Muscle layer of duodenum (tissue), 2 donors: ENCODE results near the gene FAM76A.
A peak's percentile ranks its signal among the peaks of the same experiment; 100 is the strongest.
"Not testable (repeated sequence)": the region's sequence is repeated elsewhere in the genome, so short reads cannot be mapped to it uniquely, and the experiment has no call there.

Experiments
- H3K27ac ChIP-seq: one replicate; pipeline ENCODE4 v1.7.0; 2013; ENCODE audit warnings: mild to moderate bottlenecking, low read length
- H3K27me3 ChIP-seq: one replicate; pipeline ENCODE4 v1.7.0; 2013; ENCODE audit warnings: low read depth, mild to moderate bottlenecking, control low read depth, low read length
- H3K36me3 ChIP-seq, 2 donors: one replicate each; pipeline ENCODE4 v1.7.0; 2013; ENCODE audit warnings: low read length in 2 of 2, control low read depth in 1 of 2, mild to moderate bottlenecking in 1 of 2; ENCODE audit not compliant: insufficient read depth in 2 of 2, control insufficient read depth in 1 of 2
- H3K4me1 ChIP-seq, 2 donors: one replicate each; pipeline ENCODE4 v1.7.0; 2013; ENCODE audit warnings: low read length in 2 of 2, mild to moderate bottlenecking in 2 of 2, control low read depth in 1 of 2, moderate library complexity in 1 of 2; ENCODE audit not compliant: insufficient read depth in 2 of 2, control insufficient read depth in 1 of 2
- H3K4me3 ChIP-seq, 2 donors: one replicate each; pipeline ENCODE4 v1.7.0; 2013; ENCODE audit warnings: low read length in 2 of 2, low read depth in 1 of 2, mild to moderate bottlenecking in 1 of 2
- H3K9me3 ChIP-seq, 2 donors: one replicate each; pipeline ENCODE4 v1.7.0; 2013; ENCODE audit warnings: low read length in 2 of 2, control low read depth in 1 of 2, mild to moderate bottlenecking in 1 of 2; ENCODE audit not compliant: control insufficient read depth in 1 of 2
- donor health status: healthy.

FAM76A gene

DNA sequence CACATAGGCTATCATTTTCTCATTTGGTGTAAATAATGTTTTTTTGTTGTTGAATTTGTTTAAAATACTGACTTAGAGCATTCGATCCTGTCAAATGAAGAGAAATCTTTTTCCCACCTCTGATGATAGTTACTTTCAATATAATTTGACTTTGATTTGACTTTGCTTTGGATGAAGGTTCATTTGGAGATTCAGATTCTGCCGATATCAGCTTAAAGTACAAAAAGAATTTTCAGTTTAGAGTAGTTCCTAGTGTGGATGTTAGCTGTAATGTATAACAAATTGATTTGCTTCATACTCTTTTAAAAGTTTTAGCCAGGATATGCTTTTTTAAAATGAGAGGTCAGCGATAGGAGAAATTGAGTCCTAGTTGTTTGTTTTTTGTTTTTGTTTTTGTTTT, 57.2 kb downstream of the FAM76A start:
- H3K4me1 ChIP-seq: peaks cover 1 to 4% of the 10 kb centered on the region in 2 donors
- no peak overlapping the region for H3K27ac ChIP-seq

DNA sequence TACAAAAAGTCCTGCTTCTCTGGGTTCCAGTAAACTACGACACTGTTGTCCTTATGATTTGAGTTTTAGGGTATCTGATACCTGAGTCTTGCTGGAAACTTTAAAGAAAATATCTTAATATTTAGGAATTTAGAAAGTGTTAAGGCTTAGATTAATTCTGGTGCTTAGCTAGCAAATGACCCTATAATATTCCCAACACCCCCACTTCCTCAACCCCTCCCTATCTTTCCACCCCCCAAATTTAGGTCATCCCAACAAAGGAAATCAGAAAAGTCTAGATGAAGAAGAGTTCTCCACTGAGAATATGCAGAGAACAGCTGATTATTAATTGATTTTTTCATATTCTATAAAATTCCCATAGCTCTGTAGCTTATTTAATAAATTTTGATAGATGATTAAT, 58.9 kb downstream of the FAM76A start:
- H3K27me3 ChIP-seq: no peaks in the 10 kb centered on the region
- H3K4me1 ChIP-seq: peaks cover 7 to 11% of the 10 kb centered on the region in 2 donors
- no peak overlapping the region for H3K27ac ChIP-seq

More for the DNA sequence above, 57.2 kb downstream of the FAM76A start:
- H3K27me3 ChIP-seq: no peaks in the 10 kb centered on the region
- no peak overlapping the region for H3K4me3 ChIP-seq
- H3K36me3 ChIP-seq: no peaks in the 10 kb centered on the region
- H3K9me3 ChIP-seq: no peaks in the 10 kb centered on the region

GRCh38 chr1:27785781-27786455, 60.2 kb downstream of the FAM76A start:
- H3K4me3 ChIP-seq: no peak overlapping the region
- H3K36me3 ChIP-seq: peaks cover 0 to 9% of the 10 kb centered on the region in 2 donors
- no peaks in the 10 kb centered on the region for H3K27me3 ChIP-seq
- peak overlapping the region; percentile 34 for H3K27ac ChIP-seq
- no peaks in the 10 kb centered on the region for H3K9me3 ChIP-seq
- peaks cover 7 to 11% of the 10 kb centered on the region in 2 donors for H3K4me1 ChIP-seq

More for the DNA sequence above, 58.9 kb downstream of the FAM76A start:
- H3K4me3 ChIP-seq: no peak overlapping the region
- H3K9me3 ChIP-seq: no peaks in the 10 kb centered on the region
- H3K36me3 ChIP-seq: peaks cover 0 to under 1% of the 10 kb centered on the region in 2 donors

- H3K27me3 ChIP-seq: no peaks in the 10 kb centered on the region
- peaks cover 5 to 20% of the 10 kb centered on the region in 2 donors for H3K36me3 ChIP-seq
- peaks cover 7 to 11% of the 10 kb centered on the region in 2 donors for H3K4me1 ChIP-seq
- H3K9me3 ChIP-seq: no peaks in the 10 kb centered on the region
- H3K27ac ChIP-seq: peak overlapping the region; percentile 14
- H3K4me3 ChIP-seq: no peak overlapping the region
These were observed 62.1 kb downstream of the FAM76A start for GRCh38 chr1:27787895-27788294.

DNA sequence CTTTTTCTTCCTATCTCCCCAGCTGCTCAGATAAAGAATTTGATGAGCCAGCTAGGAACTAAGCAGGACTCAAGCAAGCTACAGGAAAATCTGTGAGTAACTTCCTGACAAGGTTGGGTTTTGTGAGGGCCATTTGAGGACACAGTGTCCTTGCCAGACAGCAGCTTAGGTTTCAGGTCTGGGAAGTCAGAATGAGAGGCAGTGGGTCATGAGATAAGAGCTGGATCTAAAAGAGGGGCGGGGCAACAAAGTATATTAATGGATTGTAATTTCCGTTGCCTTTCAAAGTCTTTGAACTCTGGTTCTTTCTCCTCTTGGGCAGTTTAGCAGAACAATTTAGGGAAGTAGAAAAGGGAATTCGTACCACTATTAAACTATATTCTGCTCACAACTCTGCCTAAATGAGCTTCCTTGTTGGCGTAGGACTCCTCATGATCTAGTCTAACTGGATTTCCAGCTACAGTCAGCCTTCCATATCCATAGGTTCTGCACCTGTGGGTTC, 63.8 kb downstream of the FAM76A start:
- H3K4me3 ChIP-seq: no peak overlapping the region
- no peaks in the 10 kb centered on the region for H3K27me3 ChIP-seq
- H3K9me3 ChIP-seq: no peaks in the 10 kb centered on the region
- peaks cover 13 to 34% of the 10 kb centered on the region in 2 donors for H3K36me3 ChIP-seq
- H3K4me1 ChIP-seq: peaks cover 7% of the 10 kb centered on the region in 2 donors
- H3K27ac ChIP-seq: peak overlapping the region; percentile 19

DNA sequence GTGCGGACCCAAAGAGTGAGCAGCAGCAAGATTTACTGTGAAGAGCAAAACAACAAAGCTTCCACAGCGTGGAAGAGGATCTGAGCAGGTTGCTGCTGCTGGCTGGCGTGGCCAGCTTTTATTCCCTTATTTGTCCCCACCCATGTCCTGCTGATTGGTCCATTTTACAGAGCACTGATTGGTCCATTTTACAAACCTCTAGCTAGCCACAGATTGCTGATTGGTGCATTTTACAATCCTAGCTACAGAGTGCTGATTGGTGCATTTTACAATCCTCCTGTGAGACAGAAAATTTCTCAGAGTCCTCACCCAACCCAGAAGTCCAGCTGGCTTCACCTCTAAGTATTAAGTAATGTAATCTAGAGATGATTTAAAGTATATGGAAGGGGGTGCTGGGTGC, 64.5 kb downstream of the FAM76A start:
- not testable (repeated sequence) for H3K4me1 ChIP-seq, H3K9me3 ChIP-seq, H3K27me3 ChIP-seq, H3K27ac ChIP-seq, H3K4me3 ChIP-seq
- H3K36me3 ChIP-seq: peaks cover 18 to 41% of the 10 kb centered on the region in 2 donors

GRCh38 chr1:27795601-27796000, 69.8 kb downstream of the FAM76A start:
- H3K9me3 ChIP-seq: no peaks in the 10 kb centered on the region
- H3K4me3 ChIP-seq: no peak overlapping the region
- no peak overlapping the region for H3K27ac ChIP-seq
- no peaks in the 10 kb centered on the region for H3K4me1 ChIP-seq
- peaks cover 39 to 65% of the 10 kb centered on the region in 2 donors for H3K36me3 ChIP-seq
- H3K27me3 ChIP-seq: no peaks in the 10 kb centered on the region

DNA sequence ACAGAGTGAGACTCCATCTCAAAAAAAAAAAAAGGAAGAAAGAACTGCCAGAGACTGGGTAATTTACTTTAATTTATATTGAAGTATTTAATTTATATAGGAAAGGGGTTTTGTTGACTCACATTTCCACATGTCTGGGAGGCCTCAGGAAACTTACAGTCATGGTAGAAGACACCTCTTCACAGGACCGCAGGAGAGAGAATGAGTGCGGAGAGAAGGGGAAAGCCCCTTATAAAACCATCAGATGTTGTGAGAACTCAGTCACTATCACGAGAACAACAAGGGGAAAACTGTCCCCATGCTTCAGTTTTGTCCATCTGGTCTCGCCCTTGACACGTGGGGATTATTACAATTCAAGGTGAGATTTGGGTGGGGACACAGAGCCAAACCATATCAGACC, 79.0 kb downstream of the FAM76A start:
- Histone ChIP-seq H3K9me3 (no peaks in the 10 kb centered on the region), H3K4me1 (no peaks in the 10 kb centered on the region), H3K4me3 (no peak overlapping the region), H3K27ac (no peak overlapping the region), H3K27me3 (no peaks in the 10 kb centered on the region), H3K36me3 (peaks cover 26 to 60% of the 10 kb centered on the region in 2 donors)

DNA sequence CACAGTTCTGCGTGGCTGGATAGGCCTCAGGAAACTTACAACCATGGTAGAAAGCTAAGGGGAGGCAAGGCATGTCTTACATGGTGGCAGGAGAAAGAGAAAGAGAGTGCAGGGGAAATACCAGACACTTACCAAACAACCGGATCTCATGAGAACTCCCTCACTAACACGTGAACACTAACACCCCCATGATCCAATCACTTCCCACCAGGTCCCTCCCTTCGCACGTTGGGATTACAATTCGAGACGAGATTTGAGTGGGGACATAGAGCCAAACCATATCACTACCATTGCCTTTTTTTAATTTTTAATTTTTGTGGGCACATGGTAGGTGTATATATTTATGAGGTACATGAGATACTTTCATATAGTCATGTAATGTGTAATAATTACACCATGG, 81.0 kb downstream of the FAM76A start:
- Histone ChIP-seq H3K27me3 (no peaks in the 10 kb centered on the region), H3K27ac (no peak overlapping the region), H3K9me3 (no peaks in the 10 kb centered on the region), H3K36me3 (peaks cover 20 to 53% of the 10 kb centered on the region in 2 donors), H3K4me1 (no peaks in the 10 kb centered on the region), H3K4me3 (no peak overlapping the region)

DNA sequence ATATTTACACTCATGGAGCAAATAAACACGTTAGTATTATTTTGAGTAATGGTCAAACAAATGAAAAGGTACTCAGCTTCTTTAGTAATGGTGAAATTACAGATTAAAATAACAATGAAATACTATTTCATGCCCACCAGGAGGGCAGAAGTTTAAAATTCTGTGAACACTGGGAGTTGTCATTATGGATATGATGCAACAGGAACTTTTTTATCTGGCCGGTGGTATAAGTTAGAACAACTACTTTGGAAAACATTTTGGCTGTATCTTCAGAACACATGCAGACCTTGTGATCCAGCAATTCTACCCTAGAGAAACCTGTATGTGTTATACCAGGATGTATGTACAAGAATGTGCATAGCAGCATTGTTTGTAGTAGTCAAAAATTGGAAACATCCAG, 81.6 kb downstream of the FAM76A start:
- no peak overlapping the region for H3K27ac ChIP-seq
- no peaks in the 10 kb centered on the region for H3K9me3 ChIP-seq
- H3K4me1 ChIP-seq: no peaks in the 10 kb centered on the region
- H3K36me3 ChIP-seq: peaks cover 19 to 55% of the 10 kb centered on the region in 2 donors
- no peaks in the 10 kb centered on the region for H3K27me3 ChIP-seq
- H3K4me3 ChIP-seq: no peak overlapping the region

DNA sequence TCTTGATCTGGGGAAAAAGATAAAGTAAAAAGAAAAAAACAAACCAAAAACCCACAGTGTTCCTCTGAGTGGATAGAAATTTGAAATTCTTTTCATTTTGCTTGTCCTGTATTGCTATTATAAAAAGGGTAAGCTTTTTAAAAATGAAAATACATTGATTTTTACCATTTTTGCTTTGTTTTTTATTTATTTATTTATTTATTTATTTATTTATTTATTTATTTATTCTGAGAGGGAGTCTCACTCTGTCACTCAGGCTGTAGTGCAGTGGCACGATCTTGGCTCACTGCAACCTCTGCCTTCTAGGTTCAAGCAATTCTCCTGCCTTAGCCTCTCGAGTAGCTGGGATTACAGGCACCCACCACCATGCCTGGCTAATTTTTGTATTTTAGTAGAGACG, 82.4 kb downstream of the FAM76A start:
- not testable (repeated sequence) for H3K27ac ChIP-seq, H3K9me3 ChIP-seq, H3K27me3 ChIP-seq, H3K4me3 ChIP-seq, H3K4me1 ChIP-seq
- peaks cover 19 to 57% of the 10 kb centered on the region in 2 donors for H3K36me3 ChIP-seq

DNA sequence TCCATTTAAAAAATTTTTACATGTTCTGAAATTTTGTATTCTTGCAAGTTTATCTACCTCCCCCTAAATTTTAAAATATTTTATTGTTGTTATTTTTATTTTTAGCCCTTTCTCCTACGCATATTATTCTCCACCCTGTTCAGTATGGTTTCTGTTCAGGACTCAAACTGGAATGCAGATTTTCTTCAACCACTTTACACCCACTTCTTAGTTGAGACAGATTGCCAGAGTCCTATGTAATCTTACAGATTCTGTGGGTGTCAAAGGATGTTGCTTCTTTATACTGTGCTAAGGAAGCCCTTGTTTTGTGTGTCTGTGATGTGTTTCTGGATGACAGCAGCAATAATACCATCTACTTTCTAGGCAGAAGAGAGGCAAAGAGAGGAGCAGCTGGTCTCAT, 84.1 kb downstream of the FAM76A start:
- no peaks in the 10 kb centered on the region for H3K4me1 ChIP-seq
- H3K4me3 ChIP-seq: no peak overlapping the region
- no peaks in the 10 kb centered on the region for H3K9me3 ChIP-seq
- H3K27me3 ChIP-seq: no peaks in the 10 kb centered on the region
- no peak overlapping the region for H3K27ac ChIP-seq
- H3K36me3 ChIP-seq: peaks cover 18 to 58% of the 10 kb centered on the region in 2 donors
